HuH-7 (cell line): Measurements from ENCODE around the gene EML4.
"Not testable (repeated sequence)": the region's sequence is repeated elsewhere in the genome, so short reads cannot be mapped to it uniquely, and the experiment has no call there.

Source experiments
- DNase-seq: peaks from one replicate; pipeline ENCODE4 v3.0.0; 2011; ENCODE audit warnings: low spot score

The EML4 gene

GRCh38 chr2:42353792-42354429 lies 184.8 kb downstream of the EML4 start:
- no peak for DNase-seq

GRCh38 chr2:42359304-42359964 lies 190.3 kb downstream of the EML4 start:
- DNase-seq = no peak

- no peak for DNase-seq
Observed at GRCh38 chr2:42359965-42360483, 190.9 kb downstream of the EML4 start.

- no peak for DNase-seq
Observed at GRCh38 chr2:42360493-42360889, 191.3 kb downstream of the EML4 start.

GRCh38 chr2:42360890-42361727 lies 192.0 kb downstream of the EML4 start, which contains the start of gene COX7A2L:
Gene COX7A2L (minus strand): TSS chr2:42361217. CDS start chr2:42361161, 56 bp downstream.
- peak; percentile 81 for DNase-seq

- DNase-seq = no peak
Observed at GRCh38 chr2:42361728-42362283, 192.7 kb downstream of the EML4 start.

GRCh38 chr2:42363413-42363812 lies 194.3 kb downstream of the EML4 start:
- DNase-seq = no peak

GRCh38 chr2:42364658-42365057 lies 195.5 kb downstream of the EML4 start:
- no peak for DNase-seq

GRCh38 chr2:42366411-42366810 lies 197.3 kb downstream of the EML4 start:
- no peak for DNase-seq

- DNase-seq = no peak
Observed at GRCh38 chr2:42367835-42368234, 198.7 kb downstream of the EML4 start.

GRCh38 chr2:42368817-42369531 lies 199.8 kb downstream of the EML4 start:
- DNase-seq = peak; percentile 22

GRCh38 chr2:42369532-42370229 lies 200.5 kb downstream of the EML4 start:
- DNase-seq = peak; percentile 26

- no peak for DNase-seq
Observed at GRCh38 chr2:42371611-42372473, 202.7 kb downstream of the EML4 start.

GRCh38 chr2:42372474-42373200 lies 203.5 kb downstream of the EML4 start:
- DNase-seq = no peak

GRCh38 chr2:42376758-42377157 lies 207.6 kb downstream of the EML4 start:
- DNase-seq = no peak

GRCh38 chr2:42378415-42378814 lies 209.3 kb downstream of the EML4 start:
- no peak for DNase-seq

- DNase-seq = not testable (repeated sequence)
Observed at GRCh38 chr2:42380026-42380425, 210.9 kb downstream of the EML4 start.

GRCh38 chr2:42382144-42382543 lies 213.0 kb downstream of the EML4 start:
- no peak for DNase-seq
